IPS-15b (cell line): ENCODE data around the gene TTLL13.

Experiments used
- H3K27me3 ChIP-seq: one replicate; pipeline ENCODE4 v1.6.1; 2013; ENCODE audit warnings: low read length; ENCODE audit not compliant: control insufficient read depth, insufficient read depth
- H3K36me3 ChIP-seq: one replicate; pipeline ENCODE4 v1.6.1; 2013; ENCODE audit warnings: low read length; ENCODE audit not compliant: control insufficient read depth, insufficient read depth
- H3K4me1 ChIP-seq: one replicate; pipeline ENCODE4 v1.6.1; 2013; ENCODE audit warnings: mild to moderate bottlenecking, low read length; ENCODE audit not compliant: control insufficient read depth, insufficient read depth
- H3K4me3 ChIP-seq: one replicate; pipeline ENCODE4 v1.5.1; 2013; ENCODE audit warnings: low read depth, low read length
- H3K9ac ChIP-seq: one replicate; pipeline ENCODE4 v1.6.1; 2013; ENCODE audit warnings: low read depth, mild to moderate bottlenecking, low read length
- H3K9me3 ChIP-seq: one replicate; pipeline ENCODE4 v1.6.1; 2013; ENCODE audit warnings: mild to moderate bottlenecking, low read length; ENCODE audit not compliant: control insufficient read depth, insufficient read depth

TTLL13 gene

DNA sequence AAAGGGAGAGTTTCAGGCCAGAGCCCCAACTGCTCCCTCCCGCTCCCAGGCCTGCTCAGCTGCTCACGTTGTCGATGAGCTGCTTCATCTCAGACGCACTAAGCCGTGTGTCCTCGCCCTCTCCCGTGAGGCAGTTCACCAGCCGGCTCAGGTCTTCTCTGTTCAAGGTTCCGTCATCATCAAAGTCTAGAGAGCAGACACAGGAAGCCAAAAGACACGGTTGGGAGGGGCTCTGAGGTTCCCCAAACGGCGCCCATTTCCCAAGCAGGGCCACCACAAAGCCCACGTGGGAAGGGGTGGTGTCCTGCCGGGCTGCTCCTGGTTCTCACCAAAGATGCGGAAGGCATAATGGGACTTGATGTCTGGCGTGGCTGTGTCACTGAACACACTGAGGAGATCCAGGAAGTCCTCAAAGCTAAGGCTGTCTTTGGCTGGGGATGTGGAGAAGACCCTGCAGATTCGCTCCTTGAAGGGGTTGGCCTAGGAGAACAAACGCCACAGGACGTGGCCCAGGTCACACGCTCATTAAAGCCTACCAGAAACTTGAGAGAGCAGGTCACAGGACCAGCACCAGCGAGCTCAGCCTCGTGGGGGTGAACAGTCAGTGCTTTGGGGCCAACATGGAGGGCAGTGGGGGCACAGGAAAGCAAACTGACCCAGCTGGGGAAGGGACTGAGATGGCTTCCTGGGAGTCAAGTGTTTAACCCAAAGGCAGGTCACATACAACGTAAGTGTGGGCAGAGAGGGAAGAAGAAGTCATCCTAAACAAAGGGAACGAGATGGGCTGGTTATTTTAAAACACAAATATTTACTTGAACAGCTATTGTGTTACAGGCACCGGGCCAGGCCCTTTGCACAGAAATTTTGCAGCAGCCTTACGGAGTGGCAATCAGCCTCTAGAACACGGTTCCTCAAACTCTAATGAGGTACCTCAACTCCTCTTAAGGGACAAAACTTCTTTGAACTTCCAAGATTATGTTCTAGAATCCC, 18.0 kb upstream of the TTLL13 start:
- Histone ChIP-seq H3K36me3 (peaks cover 19% of the 10 kb centered on the region), H3K9me3 (no peaks in the 10 kb centered on the region), H3K27me3 (no peaks in the 10 kb centered on the region), H3K9ac (no peak overlapping the region), H3K4me1 (no peaks in the 10 kb centered on the region), H3K4me3 (no peak overlapping the region)

DNA sequence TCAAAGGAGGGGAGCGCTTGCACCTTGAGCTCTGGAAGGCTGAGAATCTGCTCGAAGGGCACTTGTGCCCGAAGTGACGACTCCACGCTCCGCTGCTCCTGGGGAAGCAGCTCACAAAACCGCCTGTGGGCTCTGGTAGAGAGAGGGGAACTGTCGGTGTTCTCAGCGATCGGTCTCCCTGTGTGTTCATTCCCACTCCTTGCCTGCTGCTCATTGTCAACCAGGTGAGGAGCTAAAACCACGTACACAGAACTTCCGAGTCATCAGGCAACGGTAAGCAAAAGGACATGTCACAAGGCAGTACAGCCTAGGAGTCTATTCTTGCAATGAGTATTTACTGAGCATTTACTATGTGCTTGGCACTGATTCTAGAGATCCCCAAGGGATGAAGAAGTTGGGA, 17.2 kb upstream of the TTLL13 start:
- Histone ChIP-seq H3K4me1 (no peaks in the 10 kb centered on the region), H3K36me3 (peaks cover 17% of the 10 kb centered on the region), H3K9ac (no peak overlapping the region), H3K4me3 (no peak overlapping the region), H3K9me3 (no peaks in the 10 kb centered on the region), H3K27me3 (no peaks in the 10 kb centered on the region)

DNA sequence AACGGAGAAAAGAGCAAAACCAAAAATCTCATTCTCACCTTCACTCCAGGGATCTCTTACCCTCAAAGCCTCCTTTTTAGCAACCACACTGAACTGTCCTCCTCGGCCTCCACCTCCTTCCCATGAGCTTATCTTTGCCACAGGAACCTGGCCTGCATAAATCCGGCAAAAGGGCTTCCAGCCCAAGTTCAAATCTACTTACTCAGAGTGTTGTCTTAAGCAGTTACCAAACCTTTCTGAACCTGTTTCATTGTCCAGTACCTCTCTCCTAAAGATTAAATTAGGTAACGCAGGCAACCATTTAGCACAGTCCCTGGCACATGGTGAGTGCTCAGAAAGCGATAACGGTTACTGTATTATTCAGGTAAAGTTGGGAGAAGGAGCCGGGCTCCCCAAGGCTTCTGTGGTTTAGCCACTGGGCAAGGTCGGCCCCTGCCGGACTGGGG, 16.4 kb upstream of the TTLL13 start:
- peak overlapping the region; percentile 41 for H3K9ac ChIP-seq
- H3K9me3 ChIP-seq, result no peaks in the 10 kb centered on the region
- peak overlapping the region; percentile 70 for H3K4me3 ChIP-seq
- H3K4me1 ChIP-seq, result no peaks in the 10 kb centered on the region
- no peaks in the 10 kb centered on the region for H3K27me3 ChIP-seq
- H3K36me3 ChIP-seq, result peaks cover 13% of the 10 kb centered on the region

DNA sequence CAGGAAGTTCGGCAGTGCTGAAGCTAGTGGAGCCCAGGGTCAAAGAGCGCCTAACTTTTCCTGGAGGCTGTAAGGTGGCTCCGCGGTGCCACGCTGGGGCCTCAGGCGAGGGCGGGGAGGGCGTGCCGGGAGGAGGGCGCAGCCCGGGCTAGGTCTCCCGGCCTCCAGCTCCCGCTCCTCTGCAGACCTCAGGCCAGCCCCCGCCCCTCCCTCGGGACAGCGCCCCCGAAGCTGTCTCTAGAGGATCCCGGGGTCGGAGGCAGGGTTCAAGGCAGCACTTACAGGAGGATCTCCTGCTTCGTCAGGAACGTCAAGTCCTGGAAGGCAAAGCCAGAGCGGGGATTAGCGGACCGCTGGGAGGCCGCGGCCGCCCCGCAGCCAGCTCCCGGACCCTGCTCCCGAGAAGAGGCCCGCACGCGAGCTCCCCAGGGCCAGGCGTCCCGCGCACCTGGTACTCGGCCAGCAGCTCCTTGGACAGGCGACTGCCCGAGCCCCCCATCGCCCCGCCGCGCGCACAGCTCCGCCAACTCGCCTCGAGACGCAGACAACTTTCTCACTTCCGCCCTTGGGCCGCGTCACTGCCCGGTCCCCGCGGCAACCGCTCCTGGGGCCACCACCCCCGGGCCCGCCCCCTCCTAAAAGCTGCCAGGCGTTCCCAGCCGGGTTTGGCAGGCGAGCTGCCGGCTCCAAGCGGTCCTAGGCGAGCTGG, 15.8 kb upstream of the TTLL13 start, which contains the start of gene CIB1:
Gene CIB1, minus strand, starts transcription at position 555 of the 709 bp plus-strand sequence. Its CDS starts 56 bp downstream, at position 499.
- Histone ChIP-seq H3K36me3 (peaks cover 8% of the 10 kb centered on the region), H3K4me3 (peak within 1 kb of the TSS; percentile 82), H3K9ac (peak within 1 kb of the TSS; percentile 60)

DNA sequence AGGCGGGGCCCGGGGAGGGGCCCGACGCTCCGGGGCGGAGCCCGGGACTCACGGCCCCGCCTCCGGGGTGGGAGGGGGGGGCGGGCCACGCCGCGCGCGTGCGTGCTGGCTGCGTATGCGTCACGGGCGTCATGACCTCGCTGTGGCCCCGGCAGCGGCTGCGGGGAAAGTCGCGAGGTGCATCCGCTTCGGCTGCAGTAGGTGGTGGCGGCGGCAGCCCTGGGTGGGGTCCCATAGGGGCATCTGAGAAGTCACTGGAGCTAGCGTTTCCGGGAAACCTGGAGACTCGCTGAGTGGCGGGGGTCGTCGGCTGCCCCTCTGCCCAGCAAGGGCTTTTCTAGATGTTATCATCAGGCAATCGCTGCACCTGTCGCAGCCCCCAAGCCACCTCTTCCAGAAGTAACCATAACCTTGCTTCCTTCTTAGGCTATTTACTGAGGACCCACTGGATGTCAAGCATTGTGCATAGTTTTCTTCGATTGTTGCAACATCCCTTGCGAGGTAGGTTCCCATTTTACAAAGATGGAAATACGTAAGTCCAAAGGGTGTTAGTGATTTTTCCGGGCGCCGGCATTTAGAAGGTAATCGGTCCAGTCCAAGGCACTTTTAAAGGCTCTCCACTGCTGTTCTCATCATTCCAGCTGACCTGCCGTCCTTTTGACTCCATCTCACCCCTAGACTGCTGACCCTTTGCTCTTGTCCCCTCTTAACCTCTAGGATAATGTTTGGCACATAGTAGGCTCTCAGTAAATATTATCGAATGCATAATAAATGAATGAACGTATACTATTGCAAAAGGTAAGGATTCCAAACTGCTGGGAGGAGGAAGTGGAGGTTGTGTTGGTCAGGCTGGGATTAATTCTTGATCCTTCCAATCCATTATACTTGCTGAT, 15.0 kb upstream of the TTLL13 start, which contains the start of gene GDPGP1:
Gene GDPGP1, plus strand, starts transcription at position 114 of the 893 bp plus-strand sequence. CDS start 6,700 bp downstream, outside the sequence.
- H3K4me3 ChIP-seq, result peak within 1 kb of the TSS; percentile 82
- H3K9me3 ChIP-seq, result no peaks in the 10 kb centered on the region
- no peaks in the 10 kb centered on the region for H3K4me1 ChIP-seq
- H3K36me3 ChIP-seq, result peaks cover under 1% of the 10 kb centered on the region
- peak within 1 kb of the TSS; percentile 60 for H3K9ac ChIP-seq
- H3K27me3 ChIP-seq, result no peaks in the 10 kb centered on the region

More for the DNA sequence above, 15.8 kb upstream of the TTLL13 start, which contains the start of gene CIB1:
- Histone ChIP-seq H3K4me1 (no peaks in the 10 kb centered on the region), H3K27me3 (no peaks in the 10 kb centered on the region), H3K9me3 (no peaks in the 10 kb centered on the region)

DNA sequence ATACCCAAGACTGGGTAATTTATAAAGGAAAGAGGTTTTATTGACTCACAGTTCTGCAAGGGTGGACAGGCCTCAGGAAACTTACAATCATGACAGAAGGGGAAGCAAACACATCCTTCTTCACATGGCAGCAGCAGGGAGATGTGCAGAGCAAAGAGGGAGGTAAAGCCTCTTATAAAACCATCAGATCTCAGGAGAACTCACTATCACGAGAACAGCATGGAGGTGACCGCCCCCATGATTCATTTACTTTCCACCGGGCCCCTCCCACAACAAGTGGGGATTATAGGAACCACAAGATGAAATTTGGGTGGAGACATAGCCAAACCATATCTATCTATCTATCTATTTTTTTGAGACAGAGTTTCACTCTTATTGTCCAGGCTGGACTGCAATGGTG, 10.0 kb upstream of the TTLL13 start:
- no peaks in the 10 kb centered on the region for H3K27me3 ChIP-seq
- H3K36me3 ChIP-seq, result peaks cover 3% of the 10 kb centered on the region
- H3K4me1 ChIP-seq, result no peaks in the 10 kb centered on the region
- no peak overlapping the region for H3K4me3 ChIP-seq
- H3K9ac ChIP-seq, result no peak overlapping the region
- no peaks in the 10 kb centered on the region for H3K9me3 ChIP-seq

DNA sequence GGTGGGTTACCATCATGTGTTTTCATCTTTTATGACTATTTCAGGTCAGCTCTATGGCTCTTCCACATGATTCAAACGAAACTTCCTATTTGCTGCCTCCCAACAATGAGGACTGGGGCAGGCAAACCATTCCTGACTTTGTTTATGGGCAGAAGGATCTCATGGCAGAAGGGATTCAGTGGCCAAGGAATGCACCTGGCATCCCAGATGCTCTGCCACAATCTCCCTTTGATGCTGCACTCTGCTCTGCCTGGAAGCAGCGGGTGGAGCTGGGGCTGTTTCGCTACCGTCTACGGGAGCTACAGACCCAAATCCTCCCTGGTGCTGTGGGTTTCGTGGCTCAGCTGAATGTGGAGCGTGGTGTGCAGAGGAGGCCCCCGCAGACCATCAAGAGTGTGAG, 8.5 kb upstream of the TTLL13 start:
- no peak overlapping the region for H3K9ac ChIP-seq
- H3K36me3 ChIP-seq, result peaks cover 3% of the 10 kb centered on the region
- H3K27me3 ChIP-seq, result no peaks in the 10 kb centered on the region
- no peaks in the 10 kb centered on the region for H3K9me3 ChIP-seq
- H3K4me3 ChIP-seq, result no peak overlapping the region
- H3K4me1 ChIP-seq, result no peaks in the 10 kb centered on the region

DNA sequence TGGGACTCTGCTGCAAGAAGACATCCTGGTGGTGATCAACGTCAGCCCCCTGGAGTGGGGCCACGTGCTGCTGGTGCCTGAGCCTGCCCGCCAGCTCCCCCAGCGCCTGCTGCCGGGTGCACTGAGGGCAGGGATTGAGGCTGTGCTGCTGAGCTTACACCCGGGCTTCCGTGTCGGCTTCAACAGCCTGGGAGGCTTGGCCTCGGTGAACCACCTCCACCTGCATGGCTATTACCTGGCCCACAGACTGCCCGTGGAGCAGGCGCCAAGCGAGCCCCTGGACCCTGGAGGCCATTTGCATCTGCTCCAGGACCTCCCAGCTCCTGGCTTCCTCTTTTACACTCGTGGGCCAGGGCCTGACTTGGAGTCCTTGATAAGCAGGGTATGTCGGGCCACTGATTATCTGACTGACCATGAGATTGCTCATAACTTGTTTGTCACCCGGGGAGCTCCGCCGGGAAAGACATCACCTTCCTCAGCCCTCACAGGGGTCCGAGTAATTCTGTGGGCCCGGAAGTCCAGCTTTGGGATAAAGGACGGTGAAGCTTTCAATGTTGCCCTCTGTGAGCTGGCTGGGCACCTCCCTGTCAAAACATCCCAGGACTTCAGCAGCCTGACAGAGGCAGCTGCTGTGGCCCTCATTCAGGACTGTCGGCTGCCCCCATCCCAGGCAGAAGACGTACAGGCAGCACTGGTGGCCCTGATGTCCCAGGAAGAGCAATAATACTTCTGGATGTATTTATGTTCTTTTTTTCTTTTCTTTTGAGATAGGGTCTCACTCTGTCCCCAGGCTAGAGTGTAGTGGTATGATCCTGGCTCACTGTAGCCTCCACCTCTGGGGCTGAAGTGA, 7.8 kb upstream of the TTLL13 start:
- Histone ChIP-seq H3K27me3 (no peaks in the 10 kb centered on the region), H3K9me3 (no peaks in the 10 kb centered on the region), H3K4me3 (no peak overlapping the region), H3K9ac (no peak overlapping the region), H3K4me1 (no peaks in the 10 kb centered on the region), H3K36me3 (peaks cover 3% of the 10 kb centered on the region)

DNA sequence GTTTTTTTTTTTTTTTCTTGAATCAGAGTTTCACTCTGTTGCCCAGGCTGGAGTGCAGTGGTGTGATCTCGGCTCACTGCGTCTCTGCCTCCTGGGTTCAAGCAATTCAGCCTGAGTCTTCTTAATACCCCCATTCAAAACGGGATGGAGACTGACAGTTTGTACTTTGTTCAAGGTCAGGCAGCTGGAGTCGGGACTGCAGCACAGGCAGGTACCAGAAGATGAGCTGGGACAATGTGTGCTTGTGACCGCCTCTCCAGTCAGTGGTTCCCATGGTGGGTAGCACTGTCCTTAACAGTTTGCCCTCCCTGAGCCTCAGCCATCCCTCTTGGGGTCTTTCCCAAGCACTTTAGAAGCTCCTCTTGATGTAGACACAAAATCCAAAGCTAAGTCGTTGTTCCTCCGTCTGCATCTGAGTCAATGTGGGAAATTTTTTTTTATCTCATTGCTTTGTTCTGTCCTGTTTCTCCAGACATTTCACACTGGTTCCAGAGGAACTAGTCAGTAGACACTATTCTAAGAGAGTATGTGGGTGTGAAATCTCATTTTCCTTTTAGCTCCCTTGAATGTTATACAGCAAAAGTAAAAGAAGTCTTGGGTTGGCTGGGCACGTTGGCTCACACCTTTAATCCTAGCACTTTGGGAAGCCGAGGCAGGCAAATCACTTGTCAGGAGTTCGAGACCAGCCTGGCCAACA, 5.3 kb upstream of the TTLL13 start:
- H3K9ac ChIP-seq, result no peak overlapping the region
- no peaks in the 10 kb centered on the region for H3K4me1 ChIP-seq
- H3K9me3 ChIP-seq, result no peaks in the 10 kb centered on the region
- peaks cover 2% of the 10 kb centered on the region for H3K27me3 ChIP-seq
- peaks cover 3% of the 10 kb centered on the region for H3K36me3 ChIP-seq
- no peak overlapping the region for H3K4me3 ChIP-seq

DNA sequence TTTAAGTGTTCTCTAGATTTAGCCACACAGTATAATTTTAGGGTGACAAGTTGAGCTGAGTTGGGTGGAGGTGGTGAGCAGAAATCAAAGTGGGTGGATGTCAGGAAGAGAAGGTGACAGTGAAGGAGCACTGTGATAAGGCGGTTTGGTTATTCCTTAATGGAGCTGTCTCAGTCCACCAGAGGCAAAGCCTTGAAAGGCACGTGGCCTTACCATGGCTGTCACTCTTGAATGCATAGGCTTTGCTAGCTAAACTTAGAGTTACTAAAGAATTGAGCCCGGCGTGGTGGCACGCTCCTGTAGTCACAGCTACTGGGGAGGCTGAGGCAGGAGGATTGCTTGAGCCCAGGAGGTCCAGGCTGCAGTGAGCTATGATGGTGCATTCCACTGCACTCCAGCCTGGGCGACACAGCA, 560 bp upstream of the TTLL13 start:
- H3K27me3 ChIP-seq, result peaks cover 11% of the 10 kb centered on the region
- no peaks in the 10 kb centered on the region for H3K4me1 ChIP-seq
- no peak overlapping the region for H3K4me3 ChIP-seq
- no peak overlapping the region for H3K9ac ChIP-seq
- H3K36me3 ChIP-seq, result no peaks in the 10 kb centered on the region
- no peaks in the 10 kb centered on the region for H3K9me3 ChIP-seq
